Stimulated activated CD4-positive, alpha-beta T cell treated with anti-CD3 and anti-CD28 coated beads, Interleukin-4, amount 100 ng/mL, for 4 hours (primary cell): ENCODE measurements around the gene ECHS1.
"Not testable (repeated sequence)": the region's sequence is repeated elsewhere in the genome, so short reads cannot be mapped to it uniquely, and the experiment has no call there.

Experiments
- DNase-seq, 2 experiments: peaks; one replicate each; pipeline ENCODE4 v3.0.0-alpha.2; 2020

The ECHS1 gene

DNA sequence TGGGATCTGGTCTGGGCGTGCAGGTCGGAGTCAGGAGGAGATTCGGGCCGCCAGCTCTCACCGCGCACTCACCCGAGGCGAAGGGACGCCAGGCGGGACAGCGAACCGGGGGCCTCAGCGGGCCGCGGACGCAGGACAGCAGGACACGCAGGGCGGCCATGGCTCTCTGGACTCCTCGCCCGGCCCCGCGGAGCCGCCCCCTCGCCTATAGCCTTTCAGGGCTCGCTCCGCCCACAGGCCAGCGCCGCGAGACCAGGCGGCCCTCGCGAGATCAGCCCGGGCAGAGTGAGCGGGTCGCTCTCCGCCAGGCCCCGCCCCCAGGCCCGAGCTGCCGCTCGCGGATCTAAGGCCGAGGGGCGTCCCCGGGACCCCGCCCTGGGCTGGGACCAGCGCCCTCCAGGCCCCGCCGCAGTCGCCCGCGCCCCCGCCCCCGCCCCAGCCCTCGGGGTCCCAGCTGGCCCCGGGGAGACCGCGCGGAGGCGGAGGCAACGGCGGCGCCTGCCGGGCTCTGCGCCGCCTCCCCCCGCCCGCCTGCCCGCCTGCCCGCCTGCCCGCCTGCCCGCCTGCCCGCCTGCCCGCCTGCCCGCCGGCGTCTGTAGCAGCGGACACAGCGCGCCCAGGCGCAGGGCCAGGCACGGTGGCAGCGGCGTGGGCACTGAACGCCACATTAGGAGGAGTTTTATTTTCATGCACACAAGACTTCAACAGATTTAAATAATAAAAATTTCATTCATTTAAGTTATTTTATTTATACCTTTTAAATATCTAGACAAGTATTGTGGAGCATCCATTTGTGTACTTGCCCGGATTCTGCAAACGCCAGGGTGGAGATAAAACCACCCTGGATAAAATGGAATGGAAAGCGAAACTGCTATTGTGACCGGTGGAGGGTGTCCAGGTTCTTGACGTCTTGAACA is at the start of gene ECHS1:
TSS of gene ECHS1 (minus strand) at position 181 of the 917 bp plus-strand sequence. CDS start at position 160, 21 bp downstream.
- DNase-seq = peak; percentile 90 to 97

DNA sequence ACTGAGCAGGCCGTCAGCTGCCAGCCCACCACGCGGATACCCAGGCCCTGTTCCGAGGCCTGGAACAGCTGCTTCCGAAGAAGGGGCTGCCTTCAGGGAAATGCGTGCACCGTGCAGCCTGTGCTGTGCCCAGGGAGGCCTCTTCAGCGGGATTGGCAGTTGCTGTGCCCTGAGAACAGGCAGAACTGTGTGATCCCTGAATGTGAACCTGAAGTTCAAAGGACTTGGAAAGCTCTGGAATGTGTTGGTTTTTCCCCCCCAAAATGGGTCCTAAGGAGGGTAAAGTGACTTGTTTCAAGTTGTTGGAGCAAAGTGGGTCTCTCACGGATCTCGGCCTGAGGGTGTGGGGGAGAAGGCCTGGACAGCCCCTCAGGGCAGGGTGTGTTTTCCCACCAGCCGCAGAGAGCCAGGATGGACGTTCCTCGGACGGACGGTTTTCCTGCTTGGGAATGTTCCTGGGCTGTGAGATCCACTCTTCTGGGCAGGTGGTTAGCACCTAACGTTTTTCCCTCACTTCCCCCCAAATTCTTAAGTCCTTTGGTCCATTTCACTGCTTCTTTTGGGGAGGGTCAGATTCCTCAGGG is 49.2 kb upstream of the ECHS1 start:
- DNase-seq = no peak

GRCh38 chr10:133421336-133422222 is 48.4 kb upstream of the ECHS1 start:
- DNase-seq = no peak

- DNase-seq = no peak
These were observed 47.4 kb upstream of the ECHS1 start for GRCh38 chr10:133420579-133420978.

GRCh38 chr10:133420028-133420427 is 46.9 kb upstream of the ECHS1 start:
- no peak for DNase-seq

DNA sequence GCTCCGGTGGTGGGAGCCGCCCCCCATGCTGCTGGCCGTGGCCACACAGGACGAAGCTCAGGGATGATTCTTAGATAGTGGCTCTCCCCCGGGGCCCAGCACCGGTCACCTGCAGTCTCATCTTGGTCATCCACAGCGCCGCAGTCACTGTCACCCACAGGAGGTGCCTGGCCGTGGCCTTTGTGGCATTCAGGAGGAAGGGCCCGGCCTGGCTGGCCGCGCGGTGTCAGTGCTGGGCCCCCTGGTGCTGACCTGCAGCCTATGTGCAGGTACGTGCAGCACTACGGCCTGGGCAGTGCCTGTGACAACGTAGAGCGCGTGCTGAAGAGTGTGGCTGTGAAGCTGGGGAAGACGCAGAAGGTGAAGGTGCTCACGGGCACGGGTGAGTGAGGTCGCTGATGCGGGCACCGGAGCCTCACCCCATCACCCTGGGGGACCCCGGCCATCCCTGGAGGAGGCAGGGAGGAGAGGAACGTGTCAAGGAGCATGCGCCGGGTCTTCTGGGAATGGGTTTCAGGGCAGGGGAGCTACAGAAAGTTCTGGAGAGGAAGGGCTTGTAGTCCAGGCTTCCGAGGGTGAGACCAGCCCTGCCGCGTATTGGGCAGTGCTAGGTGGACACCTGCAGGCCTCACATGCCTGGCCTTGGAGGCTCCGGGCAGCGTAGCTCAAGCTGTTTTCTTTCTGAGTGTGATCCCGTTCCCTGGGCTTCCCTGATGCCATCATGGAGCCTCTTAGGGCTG is 46.2 kb upstream of the ECHS1 start:
- DNase-seq = no peak

GRCh38 chr10:133418289-133418993 is 45.3 kb upstream of the ECHS1 start:
- DNase-seq = no peak

- DNase-seq = no peak
These were observed 42.6 kb upstream of the ECHS1 start for GRCh38 chr10:133415752-133416151.

DNA sequence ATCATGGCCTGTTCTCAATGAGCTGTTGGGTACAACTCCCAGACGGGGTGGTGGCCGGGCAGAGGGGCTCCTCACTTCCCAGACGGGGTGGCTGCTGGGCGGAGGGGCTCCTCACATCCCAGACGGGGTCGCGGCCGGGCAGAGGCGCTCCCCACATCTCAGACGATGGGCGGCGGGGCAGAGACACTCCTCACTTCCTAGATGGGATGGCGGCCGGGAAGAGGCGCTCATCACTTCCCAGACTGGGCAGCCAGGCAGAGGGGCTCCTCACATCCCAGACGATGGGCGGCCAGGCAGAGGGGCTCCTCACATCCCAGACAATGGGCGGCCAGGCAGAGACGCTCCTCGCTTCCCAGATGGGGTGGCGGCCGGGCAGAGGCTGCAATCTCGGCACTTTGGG is 41.2 kb upstream of the ECHS1 start:
- not testable (repeated sequence) for DNase-seq

DNA sequence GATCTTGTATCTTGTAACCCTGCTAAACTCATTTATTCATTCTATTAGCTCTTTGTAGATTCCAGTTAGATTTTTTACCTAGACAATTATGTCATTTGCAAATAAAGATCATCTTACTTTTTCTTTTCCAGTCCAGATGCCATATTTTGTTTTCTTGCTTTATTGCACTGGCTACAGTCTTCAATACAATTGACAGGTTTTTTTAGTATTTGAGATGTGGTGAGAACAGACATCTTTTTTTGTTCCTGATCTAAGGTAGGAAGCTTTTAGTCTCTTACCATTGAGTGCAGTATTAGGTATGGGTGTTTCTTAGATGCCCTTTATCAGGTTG is 39.2 kb upstream of the ECHS1 start:
- DNase-seq = no peak

GRCh38 chr10:133411523-133412380 is 38.6 kb upstream of the ECHS1 start:
- no peak for DNase-seq

- DNase-seq = no peak
These were observed 32.8 kb upstream of the ECHS1 start for GRCh38 chr10:133405844-133406527.

DNA sequence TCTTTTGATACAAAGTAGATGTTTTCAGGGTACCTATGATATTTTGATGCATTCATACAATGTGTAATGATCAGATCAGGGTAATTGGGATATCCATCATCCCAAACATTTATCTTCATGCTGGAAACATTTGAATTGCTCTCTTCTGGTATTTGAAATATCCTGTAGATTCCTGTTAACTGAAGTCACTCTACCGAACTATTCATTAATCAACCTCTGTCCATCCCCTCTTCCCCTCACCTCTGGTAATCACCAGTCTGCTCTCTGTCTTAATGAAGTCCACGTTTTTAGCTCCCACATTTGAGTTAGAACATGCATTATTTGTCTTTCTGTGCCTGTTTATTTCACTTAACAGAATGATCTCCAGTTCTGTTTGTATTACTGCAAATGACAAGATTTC is 32.1 kb upstream of the ECHS1 start:
- DNase-seq = no peak

- DNase-seq = no peak
These were observed 30.6 kb upstream of the ECHS1 start for GRCh38 chr10:133403784-133404183.

GRCh38 chr10:133403359-133403758 is 30.2 kb upstream of the ECHS1 start:
- no peak for DNase-seq

DNA sequence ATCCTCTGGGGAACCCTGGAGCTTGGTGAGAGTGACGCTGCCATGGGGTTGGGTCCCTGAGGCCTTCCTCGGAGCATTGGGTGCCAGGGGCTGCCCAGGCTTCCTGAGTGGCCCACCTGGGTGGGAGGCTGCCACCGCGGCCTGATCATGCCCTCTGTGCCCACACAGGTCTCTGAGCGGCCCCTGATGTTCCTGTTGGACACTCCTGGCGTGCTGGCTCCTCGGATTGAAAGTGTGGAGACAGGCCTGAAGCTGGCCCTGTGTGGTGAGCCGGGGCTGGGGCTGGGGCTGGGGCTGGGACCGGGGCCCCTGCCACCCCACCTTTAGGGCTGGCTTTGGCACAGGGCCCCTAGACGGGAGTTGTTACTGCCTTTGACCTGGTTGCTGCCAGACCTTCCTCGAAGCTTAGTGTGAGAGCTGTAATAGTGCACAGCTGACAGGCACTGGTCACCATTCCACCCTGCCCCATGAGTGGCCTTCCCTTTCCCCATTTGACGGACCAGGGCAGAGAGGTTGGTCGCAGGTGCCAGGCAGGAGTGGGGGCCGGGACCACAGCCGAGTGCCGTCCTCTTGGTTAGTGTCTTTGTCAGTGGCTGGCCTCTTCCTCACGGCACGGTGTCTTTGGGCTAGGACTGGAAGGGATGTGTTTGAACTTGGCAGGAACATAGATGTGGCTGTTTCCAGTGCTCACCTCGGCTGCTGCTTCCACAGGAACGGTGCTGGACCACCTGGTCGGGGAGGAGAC is 29.0 kb upstream of the ECHS1 start:
- no peak for DNase-seq

- DNase-seq = no peak
These were observed 28.3 kb upstream of the ECHS1 start for GRCh38 chr10:133401500-133401899.

GRCh38 chr10:133400624-133401424 is 27.7 kb upstream of the ECHS1 start:
- no peak for DNase-seq

DNA sequence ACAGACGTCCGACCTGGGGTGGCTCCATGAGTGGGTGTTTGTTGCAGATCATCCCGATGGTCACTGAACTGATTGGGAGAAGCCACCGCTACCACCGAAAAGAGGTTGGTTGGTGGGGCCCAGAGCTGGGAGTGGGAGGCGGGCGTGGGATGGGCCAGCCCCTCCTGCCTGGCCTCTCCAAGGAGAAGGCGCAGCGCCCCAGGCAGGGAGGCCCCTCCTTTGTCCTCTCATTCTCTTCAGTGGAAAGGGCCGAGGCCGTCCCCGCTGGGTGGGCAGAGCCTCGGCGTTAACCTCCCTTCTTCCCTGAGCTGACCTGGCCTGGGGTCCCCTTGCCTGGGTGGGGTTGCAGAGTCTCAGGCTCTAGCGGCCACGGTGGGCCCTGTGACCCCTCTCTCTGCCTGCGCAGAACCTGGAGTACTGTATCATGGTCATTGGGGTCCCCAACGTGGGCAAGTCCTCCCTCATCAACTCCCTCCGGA is 26.0 kb upstream of the ECHS1 start:
- DNase-seq = no peak
